Esophagus muscularis mucosa (tissue), 4 donors: ENCODE measurements around the gene ETDC.

Source experiments
- CTCF ChIP-seq, 3 experiments: fragments of 200-600 bp in 2 of 3; fragments of 450-650 bp in 1 of 3; sonication (generic) in 2 of 3; IDR thresholded peaks; one replicate each; pipeline ENCODE4 v1.5.1; 2017 to 2019; ENCODE audit warnings: antibody characterized with exemption in 3 of 3, mild to moderate bottlenecking in 2 of 3, moderate library complexity in 1 of 3
- EP300 ChIP-seq: sonication (generic); formaldehyde crosslinking; IDR thresholded peaks from one replicate; pipeline ENCODE4 v1.6.1; 2017; ENCODE audit warnings: antibody characterized with exemption
- POLR2A ChIP-seq: fragments of 450-650 bp; IDR thresholded peaks from one replicate; pipeline ENCODE4 v1.6.1; 2017; ENCODE audit warnings: antibody characterized with exemption, moderate library complexity, mild to moderate bottlenecking, low read depth
- POLR2AphosphoS5 ChIP-seq, 2 donors: sonication (generic); formaldehyde crosslinking; IDR thresholded peaks; one replicate each; pipeline ENCODE4 v1.6.1; 2017; ENCODE audit warnings: antibody characterized with exemption in 2 of 2

- TF ChIP-seq CTCF (IDR thresholded peaks at IDR 0.05) (no peak), EP300 (no peak), POLR2A (no peak), POLR2AphosphoS5 (IDR thresholded peaks at IDR 0.05) (no peak)
These were observed 6.6 kb downstream of the ETDC start for GRCh38 chrX:135315864-135316263.
